Measurements from ENCODE around the gene MARCHF5.

MARCHF5 gene

DNA sequence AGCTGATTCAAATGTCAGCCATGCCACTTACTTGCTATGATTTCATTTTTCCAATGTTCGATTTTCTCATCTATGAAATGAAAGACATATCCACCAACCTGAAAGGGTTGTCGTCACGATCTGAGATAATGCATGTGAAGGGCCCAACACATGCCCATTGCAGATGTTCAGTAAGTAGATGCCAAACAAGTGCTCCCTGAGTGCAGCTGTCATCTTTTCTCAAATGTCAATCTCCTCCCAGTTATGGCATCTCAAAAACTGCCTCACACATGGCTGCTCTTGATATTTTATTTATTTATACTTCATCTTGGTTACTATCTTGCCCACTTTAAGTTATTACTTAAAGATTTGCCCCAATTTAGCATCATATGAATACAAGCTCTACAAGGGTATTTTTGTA lies 16.9 kb upstream of the MARCHF5 start:
- no peaks in the 10 kb centered on the region for H4K20me1 ChIP-seq (ENCODE audit: insufficient read depth, low read length)
- H3K9me3 ChIP-seq (replicated peaks; ENCODE audit: insufficient read depth, low read length): no peaks in the 10 kb centered on the region
- no peaks in the 10 kb centered on the region for H3K9me2 ChIP-seq (replicated peaks; ENCODE audit: insufficient read depth, low read length)
- no peaks in the 10 kb centered on the region for H3K36me3 ChIP-seq (replicated peaks; ENCODE audit: insufficient read depth, low read length)
- no peak overlapping the region for H3K4me2 ChIP-seq (ENCODE audit: low read depth, low read length)
- no peak overlapping the region for H3K9ac ChIP-seq (ENCODE audit: low read length)
- DNase-seq: no peak
- H3K79me2 ChIP-seq (ENCODE audit: low read length): peaks cover 44% of the 10 kb centered on the region
- TF ChIP-seq EZH2 (optimal IDR thresholded peaks at IDR 0.05; ENCODE audit: low read depth, low read length): no peak
- TF ChIP-seq, protein P1, sequence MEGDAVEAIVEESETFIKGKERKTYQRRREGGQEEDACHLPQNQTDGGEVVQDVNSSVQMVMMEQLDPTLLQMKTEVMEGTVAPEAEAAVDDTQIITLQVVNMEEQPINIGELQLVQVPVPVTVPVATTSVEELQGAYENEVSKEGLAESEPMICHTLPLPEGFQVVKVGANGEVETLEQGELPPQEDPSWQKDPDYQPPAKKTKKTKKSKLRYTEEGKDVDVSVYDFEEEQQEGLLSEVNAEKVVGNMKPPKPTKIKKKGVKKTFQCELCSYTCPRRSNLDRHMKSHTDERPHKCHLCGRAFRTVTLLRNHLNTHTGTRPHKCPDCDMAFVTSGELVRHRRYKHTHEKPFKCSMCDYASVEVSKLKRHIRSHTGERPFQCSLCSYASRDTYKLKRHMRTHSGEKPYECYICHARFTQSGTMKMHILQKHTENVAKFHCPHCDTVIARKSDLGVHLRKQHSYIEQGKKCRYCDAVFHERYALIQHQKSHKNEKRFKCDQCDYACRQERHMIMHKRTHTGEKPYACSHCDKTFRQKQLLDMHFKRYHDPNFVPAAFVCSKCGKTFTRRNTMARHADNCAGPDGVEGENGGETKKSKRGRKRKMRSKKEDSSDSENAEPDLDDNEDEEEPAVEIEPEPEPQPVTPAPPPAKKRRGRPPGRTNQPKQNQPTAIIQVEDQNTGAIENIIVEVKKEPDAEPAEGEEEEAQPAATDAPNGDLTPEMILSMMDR (IDR thresholded peaks at IDR 0.05; ENCODE audit: low read length): no peak
- no peak for TF ChIP-seq EZH2phosphoT487 (IDR thresholded peaks at IDR 0.05; ENCODE audit: low read length)
- no peak overlapping the region for H3K27ac ChIP-seq (ENCODE audit: low read length)
- no peak overlapping the region for H3K4me3 ChIP-seq (ENCODE audit: low read length)
- no peaks in the 10 kb centered on the region for H3F3A ChIP-seq (ENCODE audit: insufficient read depth, low read length)
- no peaks in the 10 kb centered on the region for H3K4me1 ChIP-seq (ENCODE audit: low read length)
- no peaks in the 10 kb centered on the region for H3K27me3 ChIP-seq (replicated peaks; ENCODE audit: insufficient read depth, low read length)
- H2AFZ ChIP-seq (ENCODE audit: low read length): no peak overlapping the region

DNA sequence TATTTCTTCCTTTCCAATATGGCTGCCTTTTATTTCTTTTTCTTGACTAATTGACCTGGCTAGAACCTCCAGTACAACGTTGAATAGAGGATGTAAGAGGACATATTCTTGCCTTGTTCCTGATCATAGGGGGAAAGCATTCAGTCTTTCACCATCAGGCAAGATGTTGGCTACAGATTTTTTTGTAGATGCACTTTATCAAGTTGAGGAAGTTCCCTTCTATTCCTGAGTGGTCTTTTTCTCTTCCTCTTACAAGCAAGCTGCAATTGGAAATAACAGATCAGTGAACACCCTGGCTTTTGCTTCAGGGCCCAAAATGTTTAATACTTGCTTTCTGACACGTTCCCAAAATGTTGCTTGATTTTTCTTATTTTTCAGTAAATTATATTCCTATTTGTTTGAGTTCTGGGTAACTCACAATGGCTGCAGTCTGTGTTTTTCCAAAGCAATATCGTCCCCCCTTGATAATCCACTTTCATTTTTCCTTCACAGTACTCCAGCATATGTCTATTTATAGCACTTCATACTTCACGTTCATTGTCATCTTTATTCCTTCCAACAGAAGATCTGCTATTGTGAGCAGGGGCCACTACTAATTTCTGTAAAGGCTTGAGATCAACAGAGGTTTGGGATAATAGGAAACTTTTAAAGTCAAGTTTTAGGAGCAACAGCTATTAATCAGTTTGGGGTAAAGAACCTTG lies 11.8 kb upstream of the MARCHF5 start:
- Histone ChIP-seq H3K9ac (ENCODE audit: low read length) (no peak overlapping the region), H2AFZ (ENCODE audit: low read length) (no peak overlapping the region), H3F3A (ENCODE audit: insufficient read depth, low read length) (no peaks in the 10 kb centered on the region), H3K4me3 (ENCODE audit: low read length) (no peak overlapping the region), H3K4me1 (ENCODE audit: low read length) (no peaks in the 10 kb centered on the region), H4K20me1 (ENCODE audit: insufficient read depth, low read length) (no peaks in the 10 kb centered on the region; the same call in 1 of the 2 replicates), H3K9me3 (replicated peaks; ENCODE audit: insufficient read depth, low read length) (no peaks in the 10 kb centered on the region), H3K36me3 (replicated peaks; ENCODE audit: insufficient read depth, low read length) (no peaks in the 10 kb centered on the region), H3K79me2 (ENCODE audit: low read length) (peaks cover 68% of the 10 kb centered on the region), H3K4me2 (ENCODE audit: low read depth, low read length) (no peak overlapping the region), H3K27me3 (replicated peaks; ENCODE audit: insufficient read depth, low read length) (no peaks in the 10 kb centered on the region), H3K27ac (ENCODE audit: low read length) (no peak overlapping the region), H3K9me2 (replicated peaks; ENCODE audit: insufficient read depth, low read length) (no peaks in the 10 kb centered on the region)
- TF ChIP-seq, protein P1 (IDR thresholded peaks at IDR 0.05; ENCODE audit: low read length): no peak
- TF ChIP-seq EZH2 (optimal IDR thresholded peaks at IDR 0.05; ENCODE audit: low read depth, low read length) (no peak), EZH2phosphoT487 (IDR thresholded peaks at IDR 0.05; ENCODE audit: low read length) (no peak)
- DNase-seq: no peak

DNA sequence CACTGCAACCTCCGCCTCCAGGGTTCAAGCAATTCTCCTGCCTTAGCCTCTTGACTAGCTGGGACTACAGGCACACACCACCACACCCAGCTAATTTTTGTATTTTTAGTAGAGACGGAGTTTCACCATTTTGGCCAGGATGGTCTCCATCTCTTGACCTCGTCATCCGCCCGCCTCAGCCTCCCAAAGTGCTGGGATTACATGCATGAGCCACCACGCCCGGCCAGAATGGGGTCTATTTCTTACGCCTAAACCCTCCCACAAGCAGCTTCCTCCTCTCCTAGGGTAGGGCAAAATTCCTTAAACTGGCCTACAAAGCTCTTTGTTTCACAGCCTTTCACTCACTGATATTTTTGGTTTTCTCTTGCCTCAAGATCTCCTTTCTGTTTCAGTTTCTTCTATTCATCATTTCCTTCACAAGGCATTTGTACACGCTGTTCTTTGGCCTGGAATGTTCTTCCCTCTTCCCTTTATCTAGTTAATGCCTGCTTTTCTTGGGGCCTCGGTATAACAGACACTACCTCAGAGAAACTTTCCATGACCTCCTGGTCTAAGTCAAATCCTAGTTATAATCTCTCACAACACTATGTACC lies 6.8 kb upstream of the MARCHF5 start:
- Histone ChIP-seq H3K27me3 (replicated peaks; ENCODE audit: insufficient read depth, low read length) (no peaks in the 10 kb centered on the region), H3K9me3 (replicated peaks; ENCODE audit: insufficient read depth, low read length) (no peaks in the 10 kb centered on the region), H3K9me2 (replicated peaks; ENCODE audit: insufficient read depth, low read length) (no peaks in the 10 kb centered on the region), H2AFZ (ENCODE audit: low read length) (no peak overlapping the region), H3K4me1 (ENCODE audit: low read length) (peaks cover 9% of the 10 kb centered on the region), H3K9ac (ENCODE audit: low read length) (no peak overlapping the region), H3K4me3 (ENCODE audit: low read length) (no peak overlapping the region), H3K36me3 (replicated peaks; ENCODE audit: insufficient read depth, low read length) (no peaks in the 10 kb centered on the region), H3F3A (ENCODE audit: insufficient read depth, low read length) (peaks cover 5% of the 10 kb centered on the region; the same call in 1 of the 2 replicates), H3K79me2 (ENCODE audit: low read length) (peaks cover 83% of the 10 kb centered on the region), H3K27ac (ENCODE audit: low read length) (peak overlapping the region; percentile 36; the same call in 1 of the 2 replicates), H3K4me2 (ENCODE audit: low read depth, low read length) (peak overlapping the region; percentile 71), H4K20me1 (ENCODE audit: insufficient read depth, low read length) (no peaks in the 10 kb centered on the region; the same call in 1 of the 2 replicates)
- TF ChIP-seq EZH2 (optimal IDR thresholded peaks at IDR 0.05; ENCODE audit: low read depth, low read length): no peak
- TF ChIP-seq, protein P1 (IDR thresholded peaks at IDR 0.05; ENCODE audit: low read length): no peak
- no peak for TF ChIP-seq EZH2phosphoT487 (IDR thresholded peaks at IDR 0.05; ENCODE audit: low read length)
- DNase-seq: peak; percentile 53
